HG03175 (cell line): ENCODE results near the gene GASK1A.
"Not testable (repeated sequence)": the region's sequence is repeated elsewhere in the genome, so short reads cannot be mapped to it uniquely, and the experiment has no call there.

Experiments
- ATAC-seq: cut with Tn5 transposase; IDR thresholded peaks from one replicate; pipeline ENCODE4 v1.9.1; 2021; ENCODE audit warnings: mild to moderate bottlenecking, moderate library complexity; ENCODE audit not compliant: unreplicated experiment

Gene GASK1A

DNA sequence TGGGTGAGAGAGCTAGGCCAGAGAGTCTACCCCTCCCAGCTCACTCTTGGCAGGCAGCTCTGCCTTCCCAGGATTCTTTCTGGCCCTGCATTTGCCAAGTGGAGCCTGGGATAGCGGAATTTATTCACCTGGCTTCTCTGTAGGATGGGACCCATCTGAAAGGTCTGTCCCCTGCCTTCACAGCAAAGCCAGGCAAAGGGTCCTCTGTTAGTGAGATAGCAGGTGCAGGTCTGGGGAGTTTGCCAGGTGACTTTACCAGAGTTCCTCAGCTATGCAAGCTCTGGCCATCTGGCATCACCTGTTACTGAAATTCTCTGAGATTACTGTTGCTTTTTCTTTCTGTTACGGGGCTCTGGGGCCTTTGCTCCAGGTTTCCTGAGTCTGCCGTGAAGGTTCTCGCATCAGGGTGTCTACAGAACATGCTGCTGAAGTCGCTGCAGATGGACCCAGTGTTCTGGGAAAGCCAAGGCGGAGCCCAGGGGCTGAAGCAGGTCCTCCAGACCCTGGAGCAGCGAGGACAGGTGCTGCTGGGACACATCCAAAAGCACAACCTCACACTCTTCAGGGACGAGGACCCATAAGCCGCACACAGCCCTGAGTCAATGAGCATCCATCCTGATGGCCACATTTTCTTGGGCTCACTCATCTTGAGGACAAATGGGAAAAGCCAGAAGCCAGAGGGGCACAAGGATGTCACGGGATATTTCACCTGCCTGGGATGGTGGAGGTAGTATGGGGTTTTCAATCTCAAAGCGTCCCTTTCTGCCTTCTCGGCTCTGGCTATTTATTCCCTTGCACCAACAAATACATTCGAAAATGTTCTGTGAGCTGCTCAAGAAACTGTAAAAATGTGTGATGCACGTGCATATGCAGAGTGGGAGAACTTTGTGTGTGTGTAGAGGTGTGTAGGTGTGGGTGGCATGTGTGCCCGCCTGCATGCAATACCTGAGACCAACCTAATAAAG, 77.0 kb downstream of the GASK1A start:
- no peak for ATAC-seq

DNA sequence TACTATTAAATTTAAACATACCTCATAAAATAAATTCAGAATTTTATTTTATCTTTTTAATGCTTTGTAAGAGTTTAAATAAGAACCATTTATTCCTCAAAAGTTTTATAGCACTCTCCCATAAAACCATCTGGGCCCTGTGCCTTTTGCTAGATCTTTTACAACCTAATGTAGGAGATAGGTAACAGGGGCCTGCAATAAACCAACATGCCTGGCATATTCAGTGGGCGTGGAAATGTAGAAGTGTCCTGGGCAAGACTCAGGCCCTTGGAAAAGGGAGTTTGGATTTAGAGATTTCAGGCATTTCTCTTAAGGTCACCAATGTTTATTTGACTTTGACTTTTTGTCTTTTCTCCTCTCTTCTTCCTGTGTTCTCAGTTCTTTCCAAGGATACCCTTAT, 80.3 kb downstream of the GASK1A start:
- ATAC-seq, result no peak

DNA sequence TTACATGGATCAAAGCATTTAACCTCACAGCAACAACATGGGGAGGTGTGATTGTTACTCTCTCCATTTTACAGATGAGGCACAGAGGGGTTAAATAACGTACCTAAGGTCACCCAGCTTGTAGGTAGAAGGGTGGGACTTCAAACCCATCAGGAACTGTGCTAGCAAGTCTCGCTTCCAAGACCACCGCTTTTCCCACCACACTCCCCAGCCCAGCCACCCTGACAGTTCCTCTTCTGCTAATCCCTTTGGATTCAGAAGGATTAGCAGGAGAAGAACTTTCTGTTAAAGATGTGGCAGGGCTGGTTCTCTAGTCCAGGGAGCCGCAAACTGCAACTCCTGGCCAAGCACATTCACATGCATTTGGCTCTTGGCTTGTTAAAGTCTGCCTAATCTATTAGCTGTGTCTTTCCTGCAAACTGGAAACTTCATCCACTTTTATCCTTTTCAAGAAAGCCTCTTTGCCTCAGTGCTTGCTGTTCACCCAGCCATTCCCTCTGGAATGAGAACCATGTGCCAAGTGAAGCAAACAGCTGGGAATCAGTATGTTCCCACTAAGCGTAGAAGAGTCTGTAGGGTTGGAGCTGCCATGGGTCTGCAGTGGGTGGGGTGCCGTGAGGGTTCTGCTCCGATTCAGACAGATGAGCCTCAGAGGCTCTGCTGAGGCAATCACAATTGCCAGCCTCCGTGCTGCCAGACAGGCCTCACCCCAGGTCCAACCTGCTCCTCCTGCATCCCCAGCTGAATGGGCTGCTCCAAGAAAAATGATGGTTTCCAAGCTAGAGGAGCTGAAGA, 82.2 kb downstream of the GASK1A start:
- no peak for ATAC-seq

DNA sequence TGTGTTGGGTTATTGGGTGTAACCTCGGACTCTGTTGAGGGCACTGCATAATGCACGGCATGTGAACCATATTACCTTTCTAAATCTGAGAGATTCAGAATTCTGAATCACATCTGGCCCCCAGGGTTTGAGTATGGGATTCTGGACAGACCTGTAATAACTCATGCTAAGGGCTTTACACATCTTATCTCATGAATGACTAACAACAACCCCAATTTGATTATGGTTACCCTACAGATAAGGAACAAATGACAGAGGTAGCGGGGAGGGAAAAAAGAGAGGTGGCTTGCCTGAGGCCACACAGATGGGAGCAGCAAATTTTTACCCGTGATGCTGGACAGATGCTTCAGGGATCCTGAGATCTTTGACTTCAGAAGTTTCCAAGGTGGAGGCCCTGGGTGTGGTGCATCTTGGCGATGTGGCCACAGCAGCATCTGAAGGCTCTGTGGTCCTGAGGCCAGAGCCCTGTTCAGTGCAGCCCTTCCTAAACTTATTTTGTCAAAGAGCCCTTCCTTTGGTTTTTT, 83.0 kb downstream of the GASK1A start:
- ATAC-seq, result no peak

DNA sequence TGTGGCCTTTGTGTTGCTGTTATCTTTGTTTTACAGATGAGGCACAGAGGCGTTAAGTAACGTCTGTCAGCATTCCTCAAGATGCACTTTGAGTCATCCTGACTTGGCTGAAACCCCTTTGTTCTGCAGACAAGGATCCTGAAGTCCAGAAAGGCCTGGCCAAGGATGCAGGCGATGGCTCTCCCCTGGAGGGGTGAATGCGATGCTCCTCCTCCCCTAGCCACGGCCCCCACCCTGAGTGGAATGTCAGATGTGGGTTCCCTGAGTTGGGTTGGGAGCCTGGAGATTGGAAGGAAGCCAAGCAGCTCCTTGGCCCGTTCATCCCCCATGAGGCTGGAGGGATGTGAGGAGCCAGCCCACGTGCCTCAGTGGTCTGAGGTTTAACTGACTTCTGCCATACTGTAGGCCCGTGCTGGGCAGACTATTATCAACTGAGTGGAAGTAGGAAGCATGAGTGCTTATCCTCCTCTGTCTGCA, 83.5 kb downstream of the GASK1A start:
- no peak for ATAC-seq

DNA sequence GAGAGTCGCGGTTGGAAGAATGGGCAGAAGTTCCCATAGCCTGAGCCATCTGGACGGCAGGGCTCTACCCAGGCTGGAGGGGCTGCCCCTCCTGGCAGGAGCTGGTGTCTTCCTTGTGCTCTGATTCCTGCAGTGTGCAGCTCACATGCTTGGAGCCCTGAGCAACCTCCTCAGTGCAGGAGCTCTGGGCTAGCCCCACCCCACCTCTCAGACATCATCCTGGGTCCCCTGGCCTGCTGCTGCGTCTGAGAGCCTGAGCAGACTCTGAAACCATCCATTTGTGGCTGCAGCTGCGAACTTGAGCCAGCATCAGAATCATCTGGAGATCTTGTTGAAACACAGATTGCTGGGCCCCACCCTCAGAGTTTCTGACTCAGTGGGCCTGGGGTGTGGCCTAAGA, 84.0 kb downstream of the GASK1A start:
- no peak for ATAC-seq

DNA sequence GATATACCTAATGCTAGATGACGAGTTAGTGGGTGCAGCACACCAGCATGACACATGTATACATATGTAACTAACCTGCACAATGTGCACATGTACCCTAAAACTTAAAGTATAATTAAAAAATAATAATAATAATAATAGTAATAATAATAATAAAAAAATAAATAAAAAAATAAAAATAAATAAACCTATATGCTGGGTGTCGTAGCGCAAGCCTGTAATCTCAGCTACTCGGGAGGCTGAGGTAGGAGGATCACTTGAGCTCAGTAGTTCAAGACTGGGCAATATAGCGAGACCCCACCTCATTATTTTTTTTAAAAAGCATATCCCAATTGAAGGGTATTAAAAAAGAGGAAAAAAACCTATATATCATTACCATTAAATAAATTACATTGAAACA, 91.6 kb downstream of the GASK1A start:
- not testable (repeated sequence) for ATAC-seq

GRCh38 chr3:43071313-43071893, 92.3 kb downstream of the GASK1A start:
- ATAC-seq, result no peak

DNA sequence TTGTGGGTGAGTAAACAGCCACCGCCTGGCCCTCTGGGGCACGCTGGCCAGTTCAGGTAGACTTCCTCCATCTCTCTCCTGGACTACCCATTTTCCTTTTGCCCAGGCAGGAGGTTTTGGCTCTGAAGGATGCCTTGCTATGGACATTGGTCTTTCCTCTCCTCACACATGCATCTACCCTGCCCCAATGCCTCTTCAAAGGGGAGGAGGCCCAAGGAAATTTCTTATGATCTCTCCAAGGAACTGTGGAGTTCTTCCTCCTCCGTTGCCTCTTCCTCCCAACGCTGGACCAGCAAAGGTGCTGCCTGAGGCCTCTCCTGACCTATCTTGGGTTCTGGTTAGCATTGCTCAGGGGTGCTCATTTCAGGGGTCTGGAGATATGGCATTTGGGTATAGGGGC, 93.2 kb downstream of the GASK1A start:
- ATAC-seq, result no peak

DNA sequence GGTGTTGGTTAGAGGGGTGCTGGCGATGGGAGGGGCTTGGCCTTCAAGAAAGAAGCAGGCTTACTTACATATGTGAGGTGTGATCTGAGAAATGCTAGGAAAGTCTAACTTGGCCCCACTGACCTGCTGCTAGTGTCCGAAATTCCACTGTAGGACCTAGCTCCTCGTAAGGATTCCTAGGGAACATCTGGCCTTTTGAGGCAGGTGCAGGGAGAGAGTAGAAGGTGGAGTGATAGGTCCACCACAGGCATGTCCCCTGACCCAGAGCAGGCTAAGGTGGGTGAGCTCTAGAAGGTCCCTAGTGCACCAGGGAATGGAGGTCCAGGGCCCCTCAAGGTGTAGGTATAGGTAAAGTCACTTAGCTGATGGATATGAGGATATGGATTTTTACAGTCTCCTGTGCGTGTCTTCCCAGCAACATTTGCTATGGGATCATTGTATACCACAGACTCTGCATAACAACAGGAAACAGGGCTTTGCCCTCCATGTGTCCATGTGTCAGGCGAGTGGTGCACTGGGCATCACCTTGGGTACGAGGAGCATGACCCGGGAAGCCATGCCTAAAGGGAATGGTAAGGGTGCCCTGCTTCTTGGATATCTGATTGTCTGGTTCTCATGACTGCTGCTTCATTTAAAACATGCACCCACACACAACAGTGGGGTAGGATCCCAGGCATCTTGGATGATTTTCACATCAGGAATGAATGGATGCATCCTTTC, 94.2 kb downstream of the GASK1A start:
- ATAC-seq, result no peak

DNA sequence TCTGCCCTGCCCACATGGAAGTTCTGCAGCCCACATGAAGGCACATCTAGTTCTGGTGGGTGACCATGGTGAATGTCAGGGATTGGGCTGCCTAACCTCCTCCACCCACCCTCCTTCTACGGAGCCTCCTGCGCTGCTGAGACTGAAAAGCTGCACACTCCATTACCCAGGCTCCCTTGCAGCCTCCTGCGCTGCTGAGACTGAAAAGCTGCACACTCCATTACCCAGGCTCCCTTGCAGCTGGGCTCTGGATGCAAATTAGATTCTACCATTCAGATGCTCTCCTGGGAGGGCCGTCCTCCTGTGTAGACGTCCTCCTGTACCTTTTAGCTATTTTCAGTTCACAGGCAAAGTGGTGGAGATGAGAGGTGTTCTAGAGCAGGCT, 94.7 kb downstream of the GASK1A start:
- no peak for ATAC-seq

- ATAC-seq, result no peak
These were observed 95.4 kb downstream of the GASK1A start for GRCh38 chr3:43074482-43074881.

DNA sequence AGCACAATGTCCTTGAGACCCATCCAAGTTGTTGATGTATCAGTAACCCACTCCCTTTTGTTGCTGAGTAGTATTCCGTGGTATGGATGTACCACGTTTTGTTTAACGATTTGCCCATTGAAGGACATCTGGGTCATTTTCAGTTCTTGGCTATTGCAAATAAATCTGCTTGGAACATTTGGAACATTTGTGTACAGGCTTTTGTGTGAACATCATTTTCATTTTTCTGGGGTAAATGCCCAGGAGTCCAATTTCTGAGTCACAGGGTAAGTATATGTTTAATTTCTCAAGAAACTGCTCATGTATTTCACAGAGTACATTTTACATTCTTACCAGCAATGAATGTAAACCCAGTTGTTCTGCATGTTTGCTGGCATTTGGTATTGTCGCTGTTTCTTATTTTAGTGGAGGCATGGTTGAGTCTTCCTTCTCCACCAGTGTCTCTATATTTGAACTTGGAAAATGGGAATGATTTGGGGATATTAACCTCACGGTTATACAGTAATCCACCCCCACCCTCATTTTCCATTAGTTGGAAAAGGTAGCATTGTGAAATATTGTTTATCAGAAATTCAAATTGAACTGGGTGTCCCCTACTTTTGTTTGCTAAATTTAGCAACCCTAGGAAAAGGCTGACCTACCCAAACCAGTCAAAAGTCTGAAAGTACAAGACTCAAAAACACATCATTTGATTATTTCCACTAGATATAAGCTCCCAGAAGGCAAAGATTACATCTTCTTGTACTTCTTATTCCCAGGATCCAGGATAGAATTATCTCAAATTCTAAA, 96.0 kb downstream of the GASK1A start:
- ATAC-seq, result no peak

DNA sequence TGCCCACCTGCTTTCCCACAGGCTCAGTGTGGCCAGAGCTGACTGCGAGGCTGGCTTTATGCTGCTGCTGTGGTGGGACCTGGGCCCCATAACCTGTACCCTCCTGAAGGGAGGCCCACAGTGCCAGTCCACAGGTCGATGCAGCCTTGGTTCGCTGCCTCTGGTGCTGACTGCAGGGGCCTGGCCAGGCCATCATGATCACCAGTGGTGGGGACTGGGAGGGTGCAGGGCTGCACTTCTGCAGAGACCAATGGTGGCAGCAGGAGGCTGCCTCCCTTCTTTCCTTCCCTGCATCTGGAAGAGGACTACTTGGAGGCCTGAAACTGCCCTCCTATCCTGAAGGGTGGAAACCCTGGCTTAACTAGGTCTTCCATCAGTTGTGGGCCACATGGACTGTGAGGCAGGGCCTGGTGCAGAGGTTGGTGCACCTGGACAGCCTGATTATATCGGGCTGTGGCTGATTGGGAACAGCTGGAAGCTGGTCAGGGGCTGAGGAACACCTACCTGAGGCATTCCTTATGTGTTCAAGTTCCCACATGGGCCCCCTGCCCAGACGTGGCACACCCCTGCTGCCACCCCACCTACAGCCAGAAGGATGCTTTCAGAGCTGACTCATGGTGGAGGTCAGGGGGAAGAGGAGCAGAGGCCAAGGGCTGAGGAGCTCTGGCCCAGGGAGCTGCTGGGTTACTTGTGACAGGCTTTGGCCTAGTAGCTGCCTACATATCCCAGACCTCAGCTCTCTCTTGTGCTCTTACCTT, 97.0 kb downstream of the GASK1A start:
- no peak for ATAC-seq

DNA sequence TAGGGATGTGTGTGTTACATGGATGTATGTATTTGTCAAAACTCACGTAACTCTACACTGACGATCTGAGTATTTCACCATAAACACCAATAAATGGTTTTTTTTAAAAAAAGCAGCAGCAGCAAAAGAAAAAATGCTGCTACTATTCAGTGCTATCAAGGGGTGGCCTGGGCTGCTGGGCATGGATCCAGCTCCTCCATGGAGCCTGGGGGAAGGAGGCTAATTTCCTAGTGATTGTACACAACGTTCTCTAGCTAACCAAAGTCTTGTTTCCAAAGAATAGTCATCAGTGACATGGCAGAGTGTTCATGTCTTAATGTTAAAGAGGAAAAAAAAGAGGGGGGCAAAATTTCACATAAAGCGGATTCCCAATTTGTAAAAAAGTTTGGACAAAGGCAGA, 97.7 kb downstream of the GASK1A start:
- ATAC-seq, result no peak

DNA sequence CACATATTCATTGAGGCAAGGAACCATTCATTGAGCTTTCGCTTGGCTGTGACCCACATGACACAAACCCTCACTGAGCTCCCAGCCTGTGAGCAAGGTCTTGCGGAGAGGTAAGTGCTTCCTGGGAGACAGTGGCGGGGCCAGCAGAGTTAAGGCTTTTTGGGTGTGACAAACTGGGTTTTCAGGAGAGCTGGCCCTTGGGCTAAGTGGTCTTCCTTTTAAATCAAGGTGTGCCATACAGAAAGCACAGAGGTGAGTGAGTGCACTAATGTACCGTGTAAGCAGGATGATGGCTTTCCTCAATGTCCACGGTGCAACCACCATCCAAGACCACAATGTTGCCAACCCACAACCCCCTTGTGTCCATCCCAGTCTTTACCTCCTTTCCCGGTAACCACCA, 98.2 kb downstream of the GASK1A start:
- no peak for ATAC-seq

GRCh38 chr3:43077707-43078106, 98.6 kb downstream of the GASK1A start:
- no peak for ATAC-seq

- ATAC-seq, result no peak
These were observed 100.6 kb downstream of the GASK1A start for GRCh38 chr3:43079536-43080332.
